Left renal pelvis (tissue), 4 donors: ENCODE measurements around the gene CBX2. TPM values are rescaled to one million over a fixed set of nuclear protein-coding genes. Genes with fewer than 3 reads are reported as not detected.
"Not testable (repeated sequence)": the region's sequence is repeated elsewhere in the genome, so short reads cannot be mapped to it uniquely, and the experiment has no call there.

Experiments used
- DNase-seq, 4 donors: peaks; one replicate each; pipeline ENCODE4 v3.0.0-alpha.2; 2013; ENCODE audit warnings: low read depth in 4 of 4, low spot score in 3 of 4
- polyA plus RNA-seq, 4 donors: library from polyadenylated mRNA; unstranded; fragments of 120-200 nt; gene quantifications; one replicate each; pipeline ENCODE4 v1.2.1, GENCODE V29; 2013; ENCODE audit not compliant: insufficient read length in 4 of 4

CBX2 gene
- polyA plus RNA-seq, 4 donors = 20.9 to 33.3 (median 23.1) TPM

GRCh38 chr17:79742589-79742918 lies 35.4 kb upstream of the CBX2 start:
- DNase-seq = no peak

- no peak for DNase-seq
These were observed 34.9 kb upstream of the CBX2 start for GRCh38 chr17:79742951-79743476.

GRCh38 chr17:79743614-79744013 lies 34.3 kb upstream of the CBX2 start:
- no peak for DNase-seq

- DNase-seq = no peak
These were observed 32.3 kb upstream of the CBX2 start for GRCh38 chr17:79745641-79746105.

GRCh38 chr17:79746889-79747507 lies 30.9 kb upstream of the CBX2 start:
- no peak for DNase-seq

- no peak for DNase-seq
These were observed 30.2 kb upstream of the CBX2 start for GRCh38 chr17:79747508-79748294.

- no peak for DNase-seq
These were observed 29.5 kb upstream of the CBX2 start for GRCh38 chr17:79748295-79749099.

GRCh38 chr17:79749156-79749815 lies 28.7 kb upstream of the CBX2 start:
- DNase-seq = no peak

- no peak for DNase-seq
These were observed 28.0 kb upstream of the CBX2 start for GRCh38 chr17:79749958-79750357.

- no peak for DNase-seq
These were observed 27.1 kb upstream of the CBX2 start for GRCh38 chr17:79750650-79751545.

- no peak for DNase-seq
These were observed 25.8 kb upstream of the CBX2 start for GRCh38 chr17:79752175-79752574.

GRCh38 chr17:79754370-79754769 lies 23.6 kb upstream of the CBX2 start:
- no peak for DNase-seq

- not testable (repeated sequence) for DNase-seq
These were observed 23.0 kb upstream of the CBX2 start for GRCh38 chr17:79754903-79755302.

- no peak for DNase-seq
These were observed 22.4 kb upstream of the CBX2 start for GRCh38 chr17:79755591-79755990.

- DNase-seq = no peak
These were observed 20.7 kb upstream of the CBX2 start for GRCh38 chr17:79757140-79757745.

- no peak for DNase-seq
These were observed 19.7 kb upstream of the CBX2 start for GRCh38 chr17:79758271-79758670.

GRCh38 chr17:79760197-79760906 lies 17.6 kb upstream of the CBX2 start:
- no peak for DNase-seq

- DNase-seq = no peak
These were observed 15.9 kb upstream of the CBX2 start for GRCh38 chr17:79761894-79762589.
